GM21447 (cell line): ENCODE data around the gene SMYD2.

ENCODE experiments used
- ATAC-seq: cut with Tn5 transposase; IDR thresholded peaks from one replicate; pipeline ENCODE4 v1.9.1; 2021; ENCODE audit not compliant: unreplicated experiment

The SMYD2 gene

GRCh38 chr1:214384373-214385079 is 103.6 kb downstream of the SMYD2 start:
- no peak for ATAC-seq

DNA sequence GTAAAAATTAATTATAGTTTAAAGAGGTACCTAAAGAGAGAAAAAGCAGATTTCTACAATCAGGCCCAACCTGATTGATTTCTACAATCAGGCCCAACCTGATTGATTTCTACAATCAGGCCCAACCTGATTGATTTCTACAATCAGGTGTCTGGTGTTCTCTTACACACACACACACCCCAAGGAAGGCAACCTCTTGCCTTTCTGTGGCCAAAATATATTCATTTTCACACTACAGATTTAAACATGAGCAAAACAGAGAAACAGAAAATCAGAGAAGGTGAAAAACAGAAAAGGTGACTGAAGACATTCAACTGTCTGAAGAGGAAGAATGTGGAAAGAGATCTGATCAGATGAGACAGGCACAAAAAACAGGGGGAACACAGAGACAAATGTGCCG is 104.5 kb downstream of the SMYD2 start:
- no peak for ATAC-seq

- no peak for ATAC-seq
Observed at GRCh38 chr1:214386333-214386732, 105.4 kb downstream of the SMYD2 start.
